CD4-positive, alpha-beta T cell (primary cell): ENCODE results near the gene SRGAP1. TPM values are rescaled to one million over a fixed set of nuclear protein-coding genes. Genes with fewer than 3 reads are reported as not detected.

Experiments
- ATAC-seq: fragments of 200-7000 bp; cut with Tn5 transposase; one replicate; pipeline ENCODE4 v1.10.0; 2022; ENCODE audit warnings: mild to moderate bottlenecking; ENCODE audit not compliant: poor library complexity
- CTCF ChIA-PET: fragments of 350-600 bp; sonication (Branson Sonifier 250); formaldehyde crosslinking; loops from one replicate; lab custom pipeline; 2021; ENCODE audit warnings: antibody characterized with exemption, inconsistent platforms; lab: Charles Lee
- POLR2A ChIA-PET: fragments of 350-600 bp; sonication (Branson Sonifier 250); formaldehyde crosslinking; loops from one replicate; lab custom pipeline; 2021; ENCODE audit warnings: antibody characterized with exemption, inconsistent platforms; lab: Charles Lee
- DNase-seq, 14 experiments: peaks; one replicate each; pipeline ENCODE4 v3.0.0-alpha.2; 2013 to 2020; ENCODE audit warnings: mixed read lengths in 2 of 14
- H3K27ac ChIP-seq, 2 donors: one replicate each; pipeline versions ENCODE4 v1.5.1 to v1.7.0; 2013; ENCODE audit warnings: low read length in 2 of 2, low read depth in 1 of 2, mild to moderate bottlenecking in 1 of 2
- H3K27me3 ChIP-seq, 2 experiments: 1 replicate in 1 of 2; 2 replicates in 1 of 2; pipeline versions ENCODE4 v1.6.1 to v1.7.0; 2013; ENCODE audit warnings: low read length in 2 of 2, control low read depth in 1 of 2, mild to moderate bottlenecking in 1 of 2, moderate library complexity in 1 of 2; ENCODE audit not compliant: insufficient read depth in 2 of 2, control insufficient read depth in 1 of 2
- H3K36me3 ChIP-seq: one replicate; pipeline ENCODE4 v1.6.1; 2013; ENCODE audit warnings: low read length, control low read depth; ENCODE audit not compliant: insufficient read depth
- H3K4me1 ChIP-seq: one replicate; pipeline ENCODE4 v1.6.1; 2013; ENCODE audit warnings: low read length, control low read depth; ENCODE audit not compliant: insufficient read depth
- H3K4me3 ChIP-seq: one replicate; pipeline ENCODE4 v1.5.1; 2013; ENCODE audit warnings: mild to moderate bottlenecking, low read length, moderate library complexity
- H3K9me3 ChIP-seq, 2 experiments: 1 replicate in 1 of 2; 2 replicates in 1 of 2; pipeline versions ENCODE4 v1.6.1 to v1.7.0; 2013; ENCODE audit warnings: low read length in 2 of 2, mild to moderate bottlenecking in 2 of 2, control low read depth in 1 of 2, moderate library complexity in 1 of 2; ENCODE audit not compliant: control insufficient read depth in 1 of 2, insufficient read depth in 1 of 2
- H3K27ac Mint-ChIP-seq: one replicate; pipeline ENCODE4 v1.8.0; 2020; ENCODE audit warnings: mixed read lengths
- H3K27me3 Mint-ChIP-seq: one replicate; pipeline ENCODE4 v1.8.0; 2021; ENCODE audit warnings: mixed read lengths
- H3K36me3 Mint-ChIP-seq: one replicate; pipeline ENCODE4 v1.8.0; 2021; ENCODE audit warnings: low read depth, mixed read lengths
- H3K4me1 Mint-ChIP-seq: one replicate; pipeline ENCODE4 v1.8.0; 2021; ENCODE audit warnings: low read depth, mixed read lengths
- H3K4me3 Mint-ChIP-seq: one replicate; pipeline ENCODE4 v1.8.0; 2020; ENCODE audit warnings: mild to moderate bottlenecking, mixed read lengths
- H3K9me3 Mint-ChIP-seq: one replicate; pipeline ENCODE4 v1.8.0; 2020; ENCODE audit warnings: mixed read lengths
- CTCF ChIP-seq: fragments of 200-600 bp; IDR thresholded peaks from one replicate; pipeline ENCODE4 v1.8.0; 2022; ENCODE audit warnings: antibody characterized with exemption, mild to moderate bottlenecking
- intact Hi-C, 2 experiments: fragments of 100-400 bp; cut with DNase I in 1 of 2; cut with micrococcal nuclease in 1 of 2; formaldehyde crosslinking; loops; one replicate each; pipeline versions ENCODE4 v1.15.1 to v1.9.0; 2023 to 2025; cut with DNase I, micrococcal nuclease
- total RNA-seq, 174 experiments: library from RNA in 2 of 174; stranded (reverse) in 2 of 174; gene quantifications; one replicate each; pipeline ENCODE4 v1.2.3 and lab custom pipeline; 2021 to 2026

SRGAP1 gene
- total RNA-seq, 2 experiments from 2014 or later: 0.03 TPM; not detected in 1

GRCh38 chr12:63895841-63896240 is 51.3 kb downstream of the SRGAP1 start:
- DNase-seq (no peak), ATAC-seq (no peak)
- Histone ChIP-seq H3K27me3 (no peaks in the 10 kb centered on the region), H3K36me3 (no peaks in the 10 kb centered on the region), H3K9me3 (no peaks in the 10 kb centered on the region), H3K4me3 (no peak overlapping the region), H3K27ac (no peak overlapping the region), H3K4me1 (no peaks in the 10 kb centered on the region)
- H3K4me1 Mint-ChIP-seq: no peaks in the 10 kb centered on the region
- H3K36me3 Mint-ChIP-seq: no peaks in the 10 kb centered on the region
- peaks cover 9% of the 10 kb centered on the region for H3K27me3 Mint-ChIP-seq
- intact Hi-C loops: no loop called here
- no peak overlapping the region for H3K27ac Mint-ChIP-seq
- no peak for TF ChIP-seq CTCF
- CTCF ChIA-PET: no interaction called here
- no peak overlapping the region for H3K4me3 Mint-ChIP-seq
- POLR2A ChIA-PET: no interaction called here
- no peaks in the 10 kb centered on the region for H3K9me3 Mint-ChIP-seq

GRCh38 chr12:63897931-63898330 is 53.4 kb downstream of the SRGAP1 start:
- Mint-ChIP-seq H3K27me3 (peaks cover 12% of the 10 kb centered on the region), H3K4me1 (no peaks in the 10 kb centered on the region), H3K36me3 (no peaks in the 10 kb centered on the region), H3K27ac (no peak overlapping the region), H3K9me3 (no peaks in the 10 kb centered on the region), H3K4me3 (no peak overlapping the region)
- DNase-seq: no peak
- no peak for ATAC-seq
- Histone ChIP-seq H3K27me3 (no peaks in the 10 kb centered on the region), H3K27ac (no peak overlapping the region), H3K9me3 (no peaks in the 10 kb centered on the region), H3K4me3 (no peak overlapping the region), H3K4me1 (no peaks in the 10 kb centered on the region), H3K36me3 (no peaks in the 10 kb centered on the region)
- ChIA-PET POLR2A (interaction anchor here (1.1 kb wide), 1 partner anchor 27 kb away, joined by 3 read pairs; no protein-coding TSS in a partner anchor), CTCF (no interaction called here)
- intact Hi-C loops: no loop called here
- no peak for TF ChIP-seq CTCF

DNA sequence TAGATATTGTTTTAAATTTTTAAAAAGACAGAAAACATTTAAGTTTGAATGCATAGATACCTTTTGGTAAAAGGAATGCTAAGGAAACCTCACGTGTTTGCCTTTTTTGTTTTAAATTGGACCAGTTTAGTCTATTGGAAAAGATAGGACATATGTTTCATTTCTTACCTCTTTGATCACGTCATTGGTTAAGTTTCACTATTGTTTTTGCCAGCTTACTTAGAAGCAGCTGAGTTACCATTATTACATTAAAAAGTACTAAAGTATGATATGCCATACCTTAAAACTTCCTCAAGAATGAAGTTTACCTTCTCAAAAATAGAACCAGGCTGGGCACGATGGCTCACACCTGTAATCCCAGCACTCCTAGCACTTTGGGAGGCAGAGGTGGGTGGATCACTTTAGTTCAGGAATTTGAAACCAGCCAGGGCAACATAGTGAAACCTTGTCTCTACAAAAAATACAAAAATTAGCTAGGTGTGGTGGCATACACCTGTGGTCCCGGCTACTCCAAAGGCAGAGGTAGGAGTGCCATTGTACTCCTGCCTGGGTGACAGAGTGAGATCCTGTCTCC is 54.4 kb downstream of the SRGAP1 start:
- H3K36me3 ChIP-seq: no peaks in the 10 kb centered on the region
- ATAC-seq (no peak), DNase-seq (no peak)
- no peaks in the 10 kb centered on the region for H3K4me1 Mint-ChIP-seq
- no peaks in the 10 kb centered on the region for H3K36me3 Mint-ChIP-seq
- TF ChIP-seq CTCF: no peak
- peaks cover 12% of the 10 kb centered on the region for H3K27me3 Mint-ChIP-seq
- H3K27me3 ChIP-seq: no peaks in the 10 kb centered on the region
- H3K4me1 ChIP-seq: no peaks in the 10 kb centered on the region
- POLR2A ChIA-PET: interaction anchor here (1.1 kb wide), 1 partner anchor 10 kb away, joined by 3 read pairs; no protein-coding TSS in a partner anchor
- no peak overlapping the region for H3K27ac ChIP-seq
- no peak overlapping the region for H3K4me3 ChIP-seq
- CTCF ChIA-PET: no interaction called here
- H3K4me3 Mint-ChIP-seq: no peak overlapping the region
- H3K9me3 Mint-ChIP-seq: no peaks in the 10 kb centered on the region
- H3K9me3 ChIP-seq: no peaks in the 10 kb centered on the region
- H3K27ac Mint-ChIP-seq: no peak overlapping the region
- intact Hi-C loops: no loop called here
